Measurements from ENCODE around the gene PLCL2.

Gene PLCL2

DNA sequence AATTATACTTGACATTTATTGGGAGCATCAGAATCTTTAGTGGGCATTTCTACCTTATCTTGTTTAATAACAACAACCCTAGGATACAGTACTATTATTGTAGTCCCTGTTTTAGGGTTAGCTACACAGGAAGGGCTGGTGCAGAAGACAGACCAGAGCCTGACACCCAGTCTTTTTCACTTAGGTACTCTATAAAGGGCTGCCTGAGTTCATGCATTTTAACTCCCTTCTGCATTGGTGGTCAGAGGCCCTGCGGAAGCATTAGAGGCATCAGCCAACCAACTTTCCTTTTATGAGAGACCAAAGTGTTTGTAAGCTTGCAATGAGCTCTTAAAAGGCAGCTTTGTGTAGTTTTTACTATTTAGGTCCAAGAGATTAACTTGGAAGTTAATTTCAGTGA, 105.4 kb downstream of the PLCL2 start:
- Histone ChIP-seq H3K27me3 (ENCODE audit: insufficient read depth, low read length) (peaks cover 19% of the 10 kb centered on the region), H3K9me3 (ENCODE audit: insufficient read depth, low read depth, low read length) (no peaks in the 10 kb centered on the region), H3K4me1 (ENCODE audit: insufficient read depth, low read length) (no peaks in the 10 kb centered on the region), H3K9ac (ENCODE audit: low read depth, low read length) (no peak overlapping the region), H3K36me3 (ENCODE audit: insufficient read depth, low read depth, low read length) (no peaks in the 10 kb centered on the region), H3K4me3 (ENCODE audit: low read length) (no peak overlapping the region), H3K27ac (ENCODE audit: low read length) (no peak overlapping the region)

DNA sequence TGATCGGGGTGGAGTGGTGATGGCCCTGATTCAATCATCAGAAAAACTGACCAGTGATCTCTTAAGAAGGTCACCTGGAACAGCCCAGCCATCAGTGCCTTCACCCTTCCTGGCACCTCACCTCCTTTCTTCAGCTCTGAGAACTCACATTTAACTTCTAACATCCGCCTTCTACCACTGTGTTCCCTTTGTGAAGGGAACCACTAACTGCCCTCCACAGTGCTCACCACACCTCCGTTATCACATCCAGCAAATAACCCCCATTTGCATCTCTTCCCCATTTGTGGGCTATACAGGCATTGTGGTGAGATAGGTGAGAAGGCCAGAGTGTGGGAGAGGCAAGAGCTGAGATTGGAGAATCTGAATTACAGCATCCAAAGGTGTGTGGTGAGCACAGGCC, 107.4 kb downstream of the PLCL2 start:
- no peaks in the 10 kb centered on the region for H3K4me1 ChIP-seq (ENCODE audit: insufficient read depth, low read length)
- H3K27ac ChIP-seq (ENCODE audit: low read length): no peak overlapping the region
- no peak overlapping the region for H3K4me3 ChIP-seq (ENCODE audit: low read length)
- H3K9me3 ChIP-seq (ENCODE audit: insufficient read depth, low read depth, low read length): no peaks in the 10 kb centered on the region
- no peaks in the 10 kb centered on the region for H3K36me3 ChIP-seq (ENCODE audit: insufficient read depth, low read depth, low read length)
- peaks cover 40% of the 10 kb centered on the region for H3K27me3 ChIP-seq (ENCODE audit: insufficient read depth, low read length)
- H3K9ac ChIP-seq (ENCODE audit: low read depth, low read length): no peak overlapping the region

DNA sequence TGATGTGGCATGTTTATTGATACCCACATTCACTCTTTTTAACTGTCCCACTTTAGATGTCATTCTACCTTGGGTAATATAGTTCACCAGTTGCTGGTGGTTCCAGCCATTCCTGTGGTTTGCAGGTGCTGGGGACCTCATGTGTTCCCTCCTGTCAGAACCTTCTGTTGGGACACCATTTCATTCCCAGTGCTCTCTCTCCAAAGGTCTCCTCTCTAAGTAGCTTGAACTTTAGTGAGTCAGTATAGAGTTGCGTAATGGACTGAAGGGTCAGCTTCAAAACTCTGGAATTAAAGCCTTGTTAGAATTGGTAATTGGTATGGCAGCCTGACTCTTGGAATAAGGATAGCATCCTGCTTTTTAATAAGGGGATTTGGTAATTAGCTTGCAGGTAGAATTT, 108.5 kb downstream of the PLCL2 start:
- H3K27ac ChIP-seq (ENCODE audit: low read length): no peak overlapping the region
- no peaks in the 10 kb centered on the region for H3K9me3 ChIP-seq (ENCODE audit: insufficient read depth, low read depth, low read length)
- no peaks in the 10 kb centered on the region for H3K4me1 ChIP-seq (ENCODE audit: insufficient read depth, low read length)
- no peaks in the 10 kb centered on the region for H3K36me3 ChIP-seq (ENCODE audit: insufficient read depth, low read depth, low read length)
- H3K9ac ChIP-seq (ENCODE audit: low read depth, low read length): no peak overlapping the region
- peaks cover 50% of the 10 kb centered on the region for H3K27me3 ChIP-seq (ENCODE audit: insufficient read depth, low read length)
- H3K4me3 ChIP-seq (ENCODE audit: low read length): no peak overlapping the region

DNA sequence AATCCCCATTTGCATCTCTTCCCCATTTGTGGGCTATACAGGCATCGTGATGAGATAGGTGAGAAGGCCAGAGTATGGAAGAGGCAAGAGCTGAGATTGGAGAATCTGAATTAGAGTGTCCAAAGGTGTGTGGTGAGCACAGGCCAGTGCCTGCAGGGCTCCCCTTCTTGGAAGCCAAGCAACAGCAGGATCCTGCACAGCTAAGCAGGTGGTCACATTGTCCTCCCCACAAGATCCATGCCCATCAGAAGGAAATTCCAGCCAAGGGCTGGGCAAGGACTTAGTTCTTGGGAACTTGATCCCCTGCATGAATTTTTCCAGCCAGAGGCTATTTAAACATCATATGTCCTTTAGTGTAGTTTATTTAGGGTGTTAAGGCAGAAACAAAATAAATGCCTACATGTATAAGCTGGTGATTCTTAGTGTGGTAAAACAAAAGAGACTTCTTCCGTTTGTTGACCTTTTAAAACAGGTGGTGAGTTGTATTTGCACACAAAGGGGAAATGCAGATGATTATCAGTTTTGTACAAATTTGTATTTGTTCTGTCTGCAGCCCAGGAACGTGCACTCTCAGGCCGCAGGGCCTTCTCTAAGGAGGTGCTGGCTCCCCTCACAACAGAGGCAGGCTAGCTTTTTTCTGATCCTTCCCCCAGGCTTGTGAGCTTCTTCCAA, 110.2 kb downstream of the PLCL2 start:
- H3K27ac ChIP-seq (ENCODE audit: low read length): no peak overlapping the region

DNA sequence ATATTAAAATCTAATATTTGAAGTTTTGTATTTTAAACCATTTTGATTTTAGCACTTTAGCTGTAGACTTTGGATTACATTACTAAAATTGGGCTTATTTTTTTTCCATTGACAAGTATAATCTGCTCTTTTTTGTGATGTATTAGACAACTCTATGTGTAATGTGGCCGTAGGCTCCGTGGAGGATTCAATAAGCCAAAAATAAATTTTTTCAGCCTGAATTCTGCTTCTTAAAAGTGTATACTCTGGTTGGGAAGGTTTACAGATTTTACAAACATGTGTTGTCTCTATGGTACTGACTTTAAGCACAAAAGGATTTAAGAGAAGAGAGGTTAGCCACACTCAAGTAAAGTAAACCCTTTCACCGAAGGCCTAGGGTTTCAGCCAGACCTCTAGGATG, 110.8 kb downstream of the PLCL2 start:
- H3K4me3 ChIP-seq (ENCODE audit: low read length): no peak overlapping the region
- H3K4me1 ChIP-seq (ENCODE audit: insufficient read depth, low read length): peaks cover 6% of the 10 kb centered on the region; the same call in 1 of the 2 replicates
- H3K9ac ChIP-seq (ENCODE audit: low read depth, low read length): no peak overlapping the region
- no peaks in the 10 kb centered on the region for H3K9me3 ChIP-seq (ENCODE audit: insufficient read depth, low read depth, low read length)
- H3K27ac ChIP-seq (ENCODE audit: low read length): no peak overlapping the region
- H3K36me3 ChIP-seq (ENCODE audit: insufficient read depth, low read depth, low read length): no peaks in the 10 kb centered on the region
- H3K27me3 ChIP-seq (ENCODE audit: insufficient read depth, low read length): peaks cover 74% of the 10 kb centered on the region

More for the DNA sequence above, 110.2 kb downstream of the PLCL2 start:
- H3K4me1 ChIP-seq (ENCODE audit: insufficient read depth, low read length): peaks cover 6% of the 10 kb centered on the region; the same call in 1 of the 2 replicates
- no peak overlapping the region for H3K9ac ChIP-seq (ENCODE audit: low read depth, low read length)
- H3K27me3 ChIP-seq (ENCODE audit: insufficient read depth, low read length): peaks cover 67% of the 10 kb centered on the region
- no peak overlapping the region for H3K4me3 ChIP-seq (ENCODE audit: low read length)
- H3K36me3 ChIP-seq (ENCODE audit: insufficient read depth, low read depth, low read length): no peaks in the 10 kb centered on the region
- no peaks in the 10 kb centered on the region for H3K9me3 ChIP-seq (ENCODE audit: insufficient read depth, low read depth, low read length)

DNA sequence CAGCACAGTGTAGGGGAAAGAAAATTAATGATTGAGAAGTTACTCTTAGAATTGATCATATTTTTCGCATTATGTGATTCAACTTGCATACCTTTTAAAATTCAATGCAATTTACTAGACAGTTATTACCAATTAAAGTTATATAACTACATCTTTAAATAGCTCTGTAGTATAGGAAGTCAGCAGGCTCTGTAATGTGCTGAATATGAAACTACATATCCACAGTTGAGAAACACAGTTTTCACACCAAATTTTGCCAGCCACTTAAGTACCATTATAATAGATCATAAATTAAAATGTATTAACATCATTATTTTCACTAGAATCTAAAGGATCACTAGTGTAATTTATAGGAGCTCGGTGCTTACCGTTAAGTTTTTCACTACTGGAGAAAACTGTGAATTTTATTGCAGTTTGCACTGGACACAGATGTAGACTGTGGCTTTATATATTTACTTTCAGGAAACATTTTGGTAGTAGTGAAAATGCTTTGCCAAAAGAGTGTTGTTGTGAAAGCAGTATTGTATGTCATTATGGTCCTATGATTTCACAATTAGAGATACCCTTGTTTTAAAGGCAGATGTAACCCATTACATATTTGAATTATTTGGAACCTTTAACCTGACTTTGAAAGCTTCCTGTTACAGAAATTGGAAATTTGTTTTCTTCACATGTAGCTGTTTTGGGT, 113.6 kb downstream of the PLCL2 start:
- H3K36me3 ChIP-seq (ENCODE audit: insufficient read depth, low read depth, low read length): no peaks in the 10 kb centered on the region
- peaks cover 6% of the 10 kb centered on the region; the same call in 1 of the 2 replicates for H3K4me1 ChIP-seq (ENCODE audit: insufficient read depth, low read length)
- H3K27me3 ChIP-seq (ENCODE audit: insufficient read depth, low read length): peaks cover 88% of the 10 kb centered on the region
- no peak overlapping the region for H3K27ac ChIP-seq (ENCODE audit: low read length)
- no peak overlapping the region for H3K9ac ChIP-seq (ENCODE audit: low read depth, low read length)
- H3K9me3 ChIP-seq (ENCODE audit: insufficient read depth, low read depth, low read length): peaks cover 8% of the 10 kb centered on the region; the same call in 1 of the 2 replicates
- H3K4me3 ChIP-seq (ENCODE audit: low read length): no peak overlapping the region

DNA sequence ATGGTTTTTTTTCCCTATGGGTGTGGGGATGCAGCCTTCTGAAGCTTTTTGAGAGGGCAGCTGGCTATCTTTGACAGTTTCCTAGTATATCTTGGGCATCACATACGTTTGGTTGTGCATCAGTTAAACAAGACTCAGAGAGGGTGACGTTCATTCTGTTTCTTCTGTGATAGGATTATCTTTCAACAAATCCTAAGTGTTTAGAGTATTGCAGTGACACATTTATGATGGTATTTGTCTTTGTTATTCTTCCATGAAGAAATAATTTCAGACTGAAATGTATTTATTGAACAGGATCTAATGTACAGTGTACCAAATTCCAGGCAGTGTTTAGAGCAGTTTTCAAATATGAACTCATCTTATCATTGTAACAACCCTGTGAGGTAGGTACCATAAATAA, 114.4 kb downstream of the PLCL2 start:
- Histone ChIP-seq H3K4me3 (ENCODE audit: low read length) (no peak overlapping the region), H3K9me3 (ENCODE audit: insufficient read depth, low read depth, low read length) (peaks cover 8% of the 10 kb centered on the region; the same call in 1 of the 2 replicates), H3K36me3 (ENCODE audit: insufficient read depth, low read depth, low read length) (no peaks in the 10 kb centered on the region), H3K27me3 (ENCODE audit: insufficient read depth, low read length) (peaks cover 96% of the 10 kb centered on the region), H3K4me1 (ENCODE audit: insufficient read depth, low read length) (peaks cover 12% of the 10 kb centered on the region; the same call in 1 of the 2 replicates), H3K9ac (ENCODE audit: low read depth, low read length) (no peak overlapping the region), H3K27ac (ENCODE audit: low read length) (no peak overlapping the region)

DNA sequence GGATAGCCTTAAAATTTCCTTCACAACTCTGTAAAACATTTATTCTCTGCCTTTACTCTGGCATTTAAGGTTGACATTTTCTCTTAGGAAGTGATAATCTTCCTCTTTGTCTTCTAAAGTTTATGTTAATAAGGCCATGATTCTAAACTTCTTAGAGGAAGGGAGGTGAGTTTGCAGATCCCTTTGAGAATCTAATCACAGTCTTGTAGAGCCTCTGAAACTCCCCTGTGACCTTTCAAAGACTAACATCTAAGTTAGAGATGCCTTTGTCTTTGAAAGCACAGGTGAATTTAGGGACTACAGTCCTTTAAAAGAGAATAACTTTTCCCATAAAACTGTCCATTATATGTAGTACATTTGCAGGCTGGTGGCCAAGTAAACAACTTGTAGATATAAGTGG, 115.1 kb downstream of the PLCL2 start:
- Histone ChIP-seq H3K36me3 (ENCODE audit: insufficient read depth, low read depth, low read length) (no peaks in the 10 kb centered on the region), H3K9me3 (ENCODE audit: insufficient read depth, low read depth, low read length) (peaks cover 8% of the 10 kb centered on the region; the same call in 1 of the 2 replicates), H3K9ac (ENCODE audit: low read depth, low read length) (no peak overlapping the region), H3K27me3 (ENCODE audit: insufficient read depth, low read length) (peaks cover 100% of the 10 kb centered on the region), H3K4me3 (ENCODE audit: low read length) (no peak overlapping the region), H3K4me1 (ENCODE audit: insufficient read depth, low read length) (peaks cover 15% of the 10 kb centered on the region; the same call in 1 of the 2 replicates), H3K27ac (ENCODE audit: low read length) (no peak overlapping the region)

DNA sequence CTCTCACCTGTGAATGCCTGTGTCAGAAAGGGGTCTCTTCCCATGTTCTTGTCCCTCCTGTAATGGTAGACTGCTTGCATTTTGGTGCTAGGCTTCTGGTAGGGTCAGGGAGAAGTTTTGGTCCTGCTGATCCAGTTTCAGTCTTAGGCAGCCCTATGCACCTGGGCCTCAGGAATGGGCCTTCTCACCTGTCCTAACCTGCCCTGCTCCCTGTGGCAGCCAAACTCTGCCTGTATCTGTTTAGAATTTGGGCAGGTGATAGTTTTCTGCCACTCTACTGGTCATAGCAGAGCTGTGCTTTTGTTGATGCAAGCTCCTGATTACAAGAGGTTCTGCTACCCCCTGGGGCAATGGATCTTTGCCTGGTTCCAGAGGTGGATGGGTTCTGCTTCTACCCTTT, 118.7 kb downstream of the PLCL2 start:
- H3K27me3 ChIP-seq (ENCODE audit: insufficient read depth, low read length): peaks cover 84% of the 10 kb centered on the region

DNA sequence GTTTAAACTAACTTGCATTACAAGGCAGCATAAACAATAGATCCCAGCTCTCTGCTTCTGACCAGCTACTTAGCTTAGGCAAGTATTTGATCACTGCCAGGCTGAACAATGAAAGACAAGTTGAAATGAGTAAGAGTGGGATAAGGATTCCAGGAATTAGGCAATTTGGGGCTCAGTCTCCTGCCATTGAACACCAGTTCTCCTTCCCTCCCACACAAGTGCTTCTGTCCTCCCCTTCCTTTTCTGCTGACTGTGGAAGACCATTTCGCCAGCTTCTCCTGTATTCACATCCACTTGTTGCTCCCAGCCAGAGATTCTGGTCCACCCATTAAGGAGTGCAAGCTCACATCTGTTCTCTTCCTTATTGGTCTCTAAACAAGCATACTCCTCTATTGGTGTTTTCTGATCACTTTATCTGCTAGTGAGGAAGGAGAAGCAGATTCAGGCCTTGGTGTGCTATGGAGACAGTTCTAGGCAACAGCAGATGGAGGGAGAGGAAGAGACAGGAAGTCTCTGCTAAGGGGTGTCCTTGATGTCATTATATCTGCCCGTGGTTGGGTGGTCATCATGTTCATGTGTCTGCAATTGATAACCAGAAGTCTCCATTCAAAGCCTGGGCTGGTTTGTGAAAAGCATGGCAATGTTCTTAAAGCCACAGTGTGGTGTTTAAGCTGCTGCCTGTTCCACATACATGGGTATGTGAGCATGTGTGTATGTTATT, 121.5 kb downstream of the PLCL2 start:
- Histone ChIP-seq H3K27me3 (ENCODE audit: insufficient read depth, low read length) (peaks cover 55% of the 10 kb centered on the region), H3K4me3 (ENCODE audit: low read length) (no peak overlapping the region), H3K4me1 (ENCODE audit: insufficient read depth, low read length) (peaks cover 10% of the 10 kb centered on the region; the same call in 1 of the 2 replicates), H3K9me3 (ENCODE audit: insufficient read depth, low read depth, low read length) (peaks cover 6% of the 10 kb centered on the region; the same call in 1 of the 2 replicates), H3K27ac (ENCODE audit: low read length) (no peak overlapping the region), H3K9ac (ENCODE audit: low read depth, low read length) (no peak overlapping the region), H3K36me3 (ENCODE audit: insufficient read depth, low read depth, low read length) (no peaks in the 10 kb centered on the region)

More for the DNA sequence above, 118.7 kb downstream of the PLCL2 start:
- Histone ChIP-seq H3K9ac (ENCODE audit: low read depth, low read length) (no peak overlapping the region), H3K4me3 (ENCODE audit: low read length) (no peak overlapping the region), H3K27ac (ENCODE audit: low read length) (no peak overlapping the region), H3K36me3 (ENCODE audit: insufficient read depth, low read depth, low read length) (no peaks in the 10 kb centered on the region), H3K4me1 (ENCODE audit: insufficient read depth, low read length) (peaks cover 16% of the 10 kb centered on the region; the same call in 1 of the 2 replicates), H3K9me3 (ENCODE audit: insufficient read depth, low read depth, low read length) (peaks cover 8% of the 10 kb centered on the region; the same call in 1 of the 2 replicates)

DNA sequence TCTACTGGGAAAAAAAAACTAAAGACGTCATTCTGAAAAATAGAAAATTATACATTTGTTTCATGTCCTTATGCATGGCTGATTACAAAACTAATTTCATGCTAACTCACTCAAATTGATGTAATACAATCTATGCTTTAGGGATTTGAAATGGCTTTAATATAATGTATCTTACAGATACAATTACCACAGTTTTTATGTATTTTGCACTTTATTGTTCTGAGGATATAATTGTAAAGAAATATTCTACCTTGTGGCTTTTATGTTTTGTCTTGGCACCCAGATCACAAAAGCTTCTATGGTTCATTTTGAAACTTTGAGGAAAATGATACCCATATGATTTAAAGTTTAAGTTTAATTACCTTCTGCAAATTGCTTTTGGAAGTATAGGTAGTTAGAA, 122.5 kb downstream of the PLCL2 start:
- no peaks in the 10 kb centered on the region for H3K36me3 ChIP-seq (ENCODE audit: insufficient read depth, low read depth, low read length)
- H3K9ac ChIP-seq (ENCODE audit: low read depth, low read length): no peak overlapping the region
- no peak overlapping the region for H3K27ac ChIP-seq (ENCODE audit: low read length)
- H3K27me3 ChIP-seq (ENCODE audit: insufficient read depth, low read length): peaks cover 45% of the 10 kb centered on the region
- H3K9me3 ChIP-seq (ENCODE audit: insufficient read depth, low read depth, low read length): no peaks in the 10 kb centered on the region
- no peak overlapping the region for H3K4me3 ChIP-seq (ENCODE audit: low read length)
- H3K4me1 ChIP-seq (ENCODE audit: insufficient read depth, low read length): peaks cover 10% of the 10 kb centered on the region; the same call in 1 of the 2 replicates

Data from iPS-20b (cell line).